Mucosa of rectum (tissue), 2 donors: Measurements from ENCODE around the gene PRSS1.

Source experiments
- H3K27ac ChIP-seq, 2 donors: one replicate each; pipeline ENCODE4 v1.7.0; 2013; ENCODE audit warnings: inconsistent platforms in 2 of 2, low read depth in 2 of 2, low read length in 2 of 2
- H3K27me3 ChIP-seq, 2 donors: one replicate each; pipeline ENCODE4 v1.7.0; 2013; ENCODE audit warnings: low read length in 2 of 2; ENCODE audit not compliant: control insufficient read depth in 2 of 2, insufficient read depth in 2 of 2
- H3K36me3 ChIP-seq, 2 donors: one replicate each; pipeline ENCODE4 v1.7.0; 2013; ENCODE audit warnings: low read length in 2 of 2; ENCODE audit not compliant: control insufficient read depth in 2 of 2, insufficient read depth in 2 of 2
- H3K4me1 ChIP-seq, 2 donors: one replicate each; pipeline ENCODE4 v1.7.0; 2013; ENCODE audit warnings: low read length in 2 of 2, mild to moderate bottlenecking in 1 of 2; ENCODE audit not compliant: control insufficient read depth in 2 of 2, insufficient read depth in 2 of 2
- H3K4me3 ChIP-seq, 2 donors: one replicate each; pipeline ENCODE4 v1.7.0; 2013; ENCODE audit warnings: low read length in 2 of 2
- H3K9ac ChIP-seq, 2 donors: one replicate each; pipeline ENCODE4 v1.7.0; 2013; ENCODE audit warnings: low read length in 2 of 2, low read depth in 1 of 2, mild to moderate bottlenecking in 1 of 2
- H3K9me3 ChIP-seq, 2 donors: one replicate each; pipeline ENCODE4 v1.7.0; 2013; ENCODE audit warnings: low read length in 2 of 2; ENCODE audit not compliant: control insufficient read depth in 2 of 2
- donor health status: healthy.
- donor health status: Normal muscosa, but diverticular disease.

The PRSS1 gene

DNA sequence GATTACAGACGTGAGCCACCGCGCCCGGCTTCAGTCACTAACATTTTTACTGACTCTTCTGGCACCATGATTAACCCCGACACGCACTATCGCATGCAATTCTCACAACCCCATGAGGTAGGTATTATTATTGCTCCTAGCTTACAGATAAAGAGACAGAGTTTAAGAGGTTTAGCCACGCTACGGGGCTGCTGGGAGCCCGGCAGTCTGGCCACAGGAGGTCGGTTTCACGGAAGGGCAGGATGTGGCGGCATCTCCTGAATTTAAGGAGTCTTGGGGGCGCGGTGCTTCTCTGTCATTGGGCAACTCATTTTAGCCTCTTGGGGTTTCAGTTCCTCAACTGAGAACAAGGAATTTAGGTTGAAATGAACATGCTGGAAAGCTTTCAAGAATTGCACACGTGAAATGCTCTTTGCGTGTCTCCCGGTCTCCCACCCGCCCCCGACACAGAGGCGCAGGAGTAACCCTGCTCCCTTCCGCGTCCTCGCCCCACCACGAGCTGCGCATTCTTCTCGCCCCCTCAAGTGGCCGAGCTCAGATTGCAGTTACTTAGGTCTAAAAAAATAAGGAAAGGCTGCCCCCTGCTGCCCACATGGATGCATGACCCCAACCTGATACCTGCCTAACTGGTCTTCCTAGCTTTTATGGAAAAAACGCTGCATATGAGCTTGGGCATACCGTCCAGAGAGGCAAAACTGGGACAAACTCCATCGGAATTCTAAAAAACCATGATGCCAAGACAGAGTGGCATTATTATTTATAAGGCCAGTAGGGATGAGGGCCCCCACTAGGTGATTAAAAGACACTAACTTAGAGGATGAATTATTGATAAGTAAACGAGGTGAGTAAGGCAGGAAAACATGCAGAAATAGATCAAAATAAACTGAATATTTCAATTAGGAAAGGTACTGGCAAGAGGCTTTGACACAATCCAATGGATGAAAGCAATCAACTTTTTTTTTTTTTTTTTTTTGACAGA lies 33.9 kb downstream of the PRSS1 start:
- Histone ChIP-seq H3K36me3 (no peaks in the 10 kb centered on the region), H3K27ac (no peak overlapping the region), H3K4me3 (peak overlapping the region; percentile 1 to 53), H3K9ac (no peak overlapping the region), H3K9me3 (no peaks in the 10 kb centered on the region), H3K27me3 (no peaks in the 10 kb centered on the region), H3K4me1 (no peaks in the 10 kb centered on the region)

GRCh38 chr7:142784096-142784495 lies 34.8 kb downstream of the PRSS1 start:
- H3K4me1 ChIP-seq: no peaks in the 10 kb centered on the region
- H3K36me3 ChIP-seq: no peaks in the 10 kb centered on the region
- H3K27ac ChIP-seq: no peak overlapping the region
- H3K9me3 ChIP-seq: no peaks in the 10 kb centered on the region
- no peak overlapping the region for H3K4me3 ChIP-seq
- H3K9ac ChIP-seq: no peak overlapping the region
- no peaks in the 10 kb centered on the region for H3K27me3 ChIP-seq

DNA sequence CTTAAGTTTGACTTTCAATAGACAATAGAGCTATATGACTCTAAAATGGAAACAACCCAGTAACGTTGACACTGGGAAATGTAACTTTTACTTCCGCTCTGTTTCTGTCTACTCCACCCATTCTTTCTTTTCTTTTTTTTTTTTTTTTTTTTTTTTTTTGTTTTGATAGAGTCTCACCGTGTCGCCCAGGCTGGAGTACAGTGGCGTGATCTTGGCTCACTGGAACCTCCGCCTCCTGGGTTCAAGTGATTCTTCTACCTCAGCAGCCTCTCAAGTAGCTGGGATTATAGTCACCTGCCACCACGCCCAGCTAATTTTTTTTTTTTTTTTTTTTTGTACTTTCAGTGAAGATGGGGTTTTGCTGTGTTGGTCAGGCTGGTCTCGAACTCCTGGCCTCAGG lies 35.4 kb downstream of the PRSS1 start:
- Histone ChIP-seq H3K36me3 (no peaks in the 10 kb centered on the region), H3K4me1 (no peaks in the 10 kb centered on the region), H3K9ac (no peak overlapping the region), H3K9me3 (no peaks in the 10 kb centered on the region), H3K4me3 (no peak overlapping the region), H3K27ac (no peak overlapping the region), H3K27me3 (no peaks in the 10 kb centered on the region)

GRCh38 chr7:142785841-142786250 lies 36.6 kb downstream of the PRSS1 start:
- Histone ChIP-seq H3K36me3 (no peaks in the 10 kb centered on the region), H3K27ac (no peak overlapping the region), H3K4me1 (no peaks in the 10 kb centered on the region), H3K9me3 (no peaks in the 10 kb centered on the region), H3K4me3 (no peak overlapping the region), H3K27me3 (no peaks in the 10 kb centered on the region), H3K9ac (no peak overlapping the region)

- Histone ChIP-seq H3K4me1 (no peaks in the 10 kb centered on the region), H3K27me3 (no peaks in the 10 kb centered on the region), H3K9ac (no peak overlapping the region), H3K4me3 (no peak overlapping the region), H3K36me3 (no peaks in the 10 kb centered on the region), H3K9me3 (no peaks in the 10 kb centered on the region), H3K27ac (peak overlapping the region; percentile 1 to 17)
Measured at GRCh38 chr7:142787034-142787768, 37.9 kb downstream of the PRSS1 start.

GRCh38 chr7:142787783-142788182 lies 38.5 kb downstream of the PRSS1 start:
- H3K9ac ChIP-seq: no peak overlapping the region
- peaks cover 0 to 3% of the 10 kb centered on the region in 2 donors for H3K27me3 ChIP-seq
- no peaks in the 10 kb centered on the region for H3K9me3 ChIP-seq
- no peaks in the 10 kb centered on the region for H3K36me3 ChIP-seq
- H3K27ac ChIP-seq: peak overlapping the region in 1 of 2 donors; percentile 17
- no peaks in the 10 kb centered on the region for H3K4me1 ChIP-seq
- H3K4me3 ChIP-seq: peak overlapping the region in 1 of 2 donors; percentile 41

- Histone ChIP-seq H3K27ac (peak overlapping the region; percentile 14 to 43), H3K4me1 (no peaks in the 10 kb centered on the region), H3K4me3 (peak overlapping the region; percentile 30 to 41), H3K27me3 (peaks cover 0 to 8% of the 10 kb centered on the region in 2 donors), H3K9ac (peak overlapping the region; percentile 1 to 32), H3K9me3 (no peaks in the 10 kb centered on the region), H3K36me3 (no peaks in the 10 kb centered on the region)
Measured at GRCh38 chr7:142788303-142789289, 39.3 kb downstream of the PRSS1 start.

DNA sequence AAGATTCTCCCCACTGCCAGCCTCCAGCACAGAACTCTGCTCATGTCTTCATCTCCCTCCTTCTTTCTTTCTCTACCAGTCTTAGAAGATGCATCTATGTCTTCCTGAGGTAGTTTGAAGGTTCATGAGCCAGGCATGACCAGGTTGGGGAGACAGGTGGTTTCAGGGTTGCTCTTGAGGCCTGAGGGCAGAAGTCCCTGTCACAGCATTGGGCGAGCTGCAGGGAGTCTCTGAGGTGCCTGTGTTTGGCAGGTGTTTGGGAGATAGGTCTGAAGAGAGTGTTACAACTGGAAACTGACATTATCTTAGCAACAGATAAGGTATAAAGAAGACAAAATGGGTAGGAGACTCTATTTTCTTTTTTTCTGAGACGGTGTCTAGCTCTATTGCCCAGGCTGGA lies 40.2 kb downstream of the PRSS1 start:
- Histone ChIP-seq H3K36me3 (no peaks in the 10 kb centered on the region), H3K4me1 (no peaks in the 10 kb centered on the region), H3K27ac (peak overlapping the region in 1 of 2 donors; percentile 43), H3K9me3 (no peaks in the 10 kb centered on the region), H3K9ac (peak overlapping the region in 1 of 2 donors; percentile 52), H3K4me3 (peak overlapping the region; percentile 30 to 37), H3K27me3 (peaks cover 3 to 10% of the 10 kb centered on the region in 2 donors)

- H3K4me1 ChIP-seq: no peaks in the 10 kb centered on the region
- H3K9ac ChIP-seq: no peak overlapping the region
- no peak overlapping the region for H3K4me3 ChIP-seq
- peaks cover 3 to 14% of the 10 kb centered on the region in 2 donors for H3K27me3 ChIP-seq
- H3K9me3 ChIP-seq: no peaks in the 10 kb centered on the region
- no peak overlapping the region for H3K27ac ChIP-seq
- no peaks in the 10 kb centered on the region for H3K36me3 ChIP-seq
Measured at GRCh38 chr7:142790056-142790455, 40.8 kb downstream of the PRSS1 start.
